Measurements from ENCODE around the gene CPNE6.

DNA sequence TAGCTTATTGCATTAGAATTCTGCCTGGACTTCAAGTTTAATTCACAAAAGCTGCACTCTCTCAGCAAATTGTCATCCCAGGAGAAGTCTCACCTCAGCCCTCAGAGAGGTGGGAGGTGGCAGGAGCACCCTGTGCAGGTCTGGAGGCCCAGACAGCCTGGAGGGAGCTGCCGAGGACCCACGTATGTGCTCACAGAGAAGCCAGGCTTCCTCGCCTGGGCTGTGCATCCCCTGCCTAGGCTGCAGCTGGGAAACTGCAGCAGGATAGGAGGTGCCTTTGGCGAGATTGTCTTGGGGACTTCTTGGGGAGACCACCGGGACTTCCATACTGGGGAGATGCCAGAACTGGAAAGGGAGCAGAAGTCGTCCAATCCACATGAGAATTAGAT, 8.8 kb downstream of the CPNE6 start:
- no peak for TF ChIP-seq ZC3H10 (CRISPR knock-in tag; IDR thresholded peaks at IDR 0.05)
- TF ChIP-seq, protein P1, sequence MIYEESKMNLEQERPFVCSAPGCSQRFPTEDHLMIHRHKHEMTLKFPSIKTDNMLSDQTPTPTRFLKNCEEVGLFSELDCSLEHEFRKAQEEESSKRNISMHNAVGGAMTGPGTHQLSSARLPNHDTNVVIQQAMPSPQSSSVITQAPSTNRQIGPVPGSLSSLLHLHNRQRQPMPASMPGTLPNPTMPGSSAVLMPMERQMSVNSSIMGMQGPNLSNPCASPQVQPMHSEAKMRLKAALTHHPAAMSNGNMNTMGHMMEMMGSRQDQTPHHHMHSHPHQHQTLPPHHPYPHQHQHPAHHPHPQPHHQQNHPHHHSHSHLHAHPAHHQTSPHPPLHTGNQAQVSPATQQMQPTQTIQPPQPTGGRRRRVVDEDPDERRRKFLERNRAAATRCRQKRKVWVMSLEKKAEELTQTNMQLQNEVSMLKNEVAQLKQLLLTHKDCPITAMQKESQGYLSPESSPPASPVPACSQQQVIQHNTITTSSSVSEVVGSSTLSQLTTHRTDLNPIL (CRISPR knock-in tag; IDR thresholded peaks at IDR 0.05; ENCODE audit: low read depth) = no peak

Data from SK-N-SH treated with all-trans-retinoic acid at 6 μM for 48 hours (cell line).